Calu3 (cell line): Measurements from ENCODE around the gene PLXNA3. TPM values are rescaled to one million over a fixed set of nuclear protein-coding genes. Genes with fewer than 3 reads are reported as not detected.
"Not testable (repeated sequence)": the region's sequence is repeated elsewhere in the genome, so short reads cannot be mapped to it uniquely, and the experiment has no call there.

Experiments
- BruUV-seq: library from RNA; stranded (reverse); fragments of 400-500 nt; replicated peaks from 2 replicates; lab custom pipeline; 2021; lab: Mats Ljungman, UMichigan
- CTCF ChIA-PET: fragments of 300-600 bp; sonication (Branson Sonifier 250); formaldehyde crosslinking; loops from one replicate; lab custom pipeline; 2022; ENCODE audit warnings: antibody characterized with exemption; lab: Charles Lee
- DNase-seq: peaks from one replicate; pipeline ENCODE4 v3.0.0; 2022
- H3K27ac Mint-ChIP-seq: one replicate; pipeline ENCODE4 v1.8.0; 2022; ENCODE audit warnings: mixed read lengths; ENCODE audit not compliant: unreplicated experiment
- H3K27me3 Mint-ChIP-seq: one replicate; pipeline ENCODE4 v1.8.0; 2022; ENCODE audit warnings: mixed read lengths; ENCODE audit not compliant: unreplicated experiment
- H3K36me3 Mint-ChIP-seq: one replicate; pipeline ENCODE4 v1.8.0; 2022; ENCODE audit warnings: mild to moderate bottlenecking, moderate library complexity, mixed read lengths; ENCODE audit not compliant: insufficient read depth, unreplicated experiment
- H3K4me1 Mint-ChIP-seq: one replicate; pipeline ENCODE4 v1.8.0; 2022; ENCODE audit warnings: mild to moderate bottlenecking, low read depth, mixed read lengths; ENCODE audit not compliant: unreplicated experiment
- H3K4me3 Mint-ChIP-seq: one replicate; pipeline ENCODE4 v1.8.0; 2022; ENCODE audit warnings: mild to moderate bottlenecking, low read depth, moderate library complexity, mixed read lengths; ENCODE audit not compliant: unreplicated experiment
- H3K9me3 Mint-ChIP-seq: one replicate; pipeline ENCODE4 v1.8.0; 2022; ENCODE audit warnings: low read depth, mixed read lengths; ENCODE audit not compliant: unreplicated experiment
- intact Hi-C: fragments of 100-400 bp; cut with micrococcal nuclease; formaldehyde crosslinking; loops from one replicate; pipeline ENCODE4 v1.10.0; 2022; ENCODE audit not compliant: unreplicated experiment
- total RNA-seq: library from RNA; stranded (reverse); gene quantifications from 2 replicates; pipeline ENCODE4 v1.2.3, GENCODE V29; 2022
- TF ChIP-seq, protein P1 (sequence below): fragments of 200-600 bp; IDR thresholded peaks from one replicate; pipeline ENCODE4 v1.8.0; 2022; ENCODE audit warnings: antibody characterized with exemption; ENCODE audit not compliant: unreplicated experiment

Gene PLXNA3
- total RNA-seq, 1 experiment from 2014 or later: 82.6 TPM

- CTCF ChIA-PET: interaction anchor here (0.6 kb wide), 1 partner anchor 17 kb away, joined by 4 read pairs; no protein-coding TSS in a partner anchor
- TF ChIP-seq, protein P1, sequence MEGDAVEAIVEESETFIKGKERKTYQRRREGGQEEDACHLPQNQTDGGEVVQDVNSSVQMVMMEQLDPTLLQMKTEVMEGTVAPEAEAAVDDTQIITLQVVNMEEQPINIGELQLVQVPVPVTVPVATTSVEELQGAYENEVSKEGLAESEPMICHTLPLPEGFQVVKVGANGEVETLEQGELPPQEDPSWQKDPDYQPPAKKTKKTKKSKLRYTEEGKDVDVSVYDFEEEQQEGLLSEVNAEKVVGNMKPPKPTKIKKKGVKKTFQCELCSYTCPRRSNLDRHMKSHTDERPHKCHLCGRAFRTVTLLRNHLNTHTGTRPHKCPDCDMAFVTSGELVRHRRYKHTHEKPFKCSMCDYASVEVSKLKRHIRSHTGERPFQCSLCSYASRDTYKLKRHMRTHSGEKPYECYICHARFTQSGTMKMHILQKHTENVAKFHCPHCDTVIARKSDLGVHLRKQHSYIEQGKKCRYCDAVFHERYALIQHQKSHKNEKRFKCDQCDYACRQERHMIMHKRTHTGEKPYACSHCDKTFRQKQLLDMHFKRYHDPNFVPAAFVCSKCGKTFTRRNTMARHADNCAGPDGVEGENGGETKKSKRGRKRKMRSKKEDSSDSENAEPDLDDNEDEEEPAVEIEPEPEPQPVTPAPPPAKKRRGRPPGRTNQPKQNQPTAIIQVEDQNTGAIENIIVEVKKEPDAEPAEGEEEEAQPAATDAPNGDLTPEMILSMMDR: no peak
- DNase-seq: no peak
- intact Hi-C loops: no loop called here
- Mint-ChIP-seq H3K9me3 (no peaks in the 10 kb centered on the region), H3K27me3 (no peaks in the 10 kb centered on the region), H3K4me1 (no peaks in the 10 kb centered on the region), H3K4me3 (no peak overlapping the region), H3K27ac (no peak overlapping the region), H3K36me3 (peaks cover 11% of the 10 kb centered on the region)
- no TSS peak for BruUV-seq
These were observed 37.4 kb downstream of the PLXNA3 start for GRCh38 chrX:154495472-154495922.

DNA sequence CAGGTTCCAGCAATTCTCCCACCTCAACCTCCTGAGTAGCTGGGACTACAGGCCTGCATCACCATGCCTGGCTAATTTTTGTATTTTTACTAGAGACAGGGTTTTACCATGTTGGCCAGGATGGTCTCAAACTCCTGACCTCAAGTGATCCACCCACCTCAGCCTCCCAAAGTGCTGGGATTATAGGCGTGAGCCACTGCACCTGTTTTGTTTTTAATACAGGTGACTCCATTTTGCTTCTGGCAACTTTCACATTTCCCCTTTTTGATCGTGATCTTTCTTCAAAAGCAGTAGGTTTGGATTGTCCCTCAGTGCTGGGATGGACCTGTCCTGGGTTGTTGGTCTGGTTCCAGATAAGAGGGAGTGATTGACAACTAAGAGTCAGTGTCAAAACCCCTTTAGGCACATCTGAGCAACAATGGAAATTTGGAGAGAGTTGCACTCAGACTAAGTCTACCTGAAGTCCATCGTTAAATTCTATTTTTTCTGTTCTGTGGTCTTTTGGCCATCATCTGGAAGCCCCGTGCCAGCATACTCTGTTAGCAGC is 38.6 kb downstream of the PLXNA3 start:
- H3K27me3 Mint-ChIP-seq, BruUV-seq, DNase-seq: not testable (repeated sequence)

GRCh38 chrX:154501423-154501822 is 43.3 kb downstream of the PLXNA3 start:
- H3K9me3 Mint-ChIP-seq, BruUV-seq: not testable (repeated sequence)

More for the DNA sequence above, 38.6 kb downstream of the PLXNA3 start:
- CTCF ChIA-PET, intact Hi-C loops, H3K4me3 Mint-ChIP-seq, H3K9me3 Mint-ChIP-seq, H3K27ac Mint-ChIP-seq, H3K36me3 Mint-ChIP-seq, H3K4me1 Mint-ChIP-seq: not testable (repeated sequence)

GRCh38 chrX:154502098-154502497 is 44.0 kb downstream of the PLXNA3 start:
- Mint-ChIP-seq H3K27ac (no peak overlapping the region), H3K4me1 (no peaks in the 10 kb centered on the region), H3K9me3 (no peaks in the 10 kb centered on the region), H3K4me3 (no peak overlapping the region), H3K36me3 (peaks cover 9% of the 10 kb centered on the region), H3K27me3 (no peaks in the 10 kb centered on the region)
- intact Hi-C loops: no loop called here
- BruUV-seq: no TSS peak
- TF ChIP-seq, protein P1: no peak
- CTCF ChIA-PET: interaction anchor here (0.6 kb wide), 1 partner anchor 48 kb away, joined by 4 read pairs; no protein-coding TSS in a partner anchor
- no peak for DNase-seq

More at GRCh38 chrX:154501423-154501822, 43.3 kb downstream of the PLXNA3 start:
- H3K27me3 Mint-ChIP-seq, intact Hi-C loops, H3K4me3 Mint-ChIP-seq, DNase-seq, CTCF ChIA-PET, H3K27ac Mint-ChIP-seq, H3K4me1 Mint-ChIP-seq, H3K36me3 Mint-ChIP-seq: not testable (repeated sequence)

DNA sequence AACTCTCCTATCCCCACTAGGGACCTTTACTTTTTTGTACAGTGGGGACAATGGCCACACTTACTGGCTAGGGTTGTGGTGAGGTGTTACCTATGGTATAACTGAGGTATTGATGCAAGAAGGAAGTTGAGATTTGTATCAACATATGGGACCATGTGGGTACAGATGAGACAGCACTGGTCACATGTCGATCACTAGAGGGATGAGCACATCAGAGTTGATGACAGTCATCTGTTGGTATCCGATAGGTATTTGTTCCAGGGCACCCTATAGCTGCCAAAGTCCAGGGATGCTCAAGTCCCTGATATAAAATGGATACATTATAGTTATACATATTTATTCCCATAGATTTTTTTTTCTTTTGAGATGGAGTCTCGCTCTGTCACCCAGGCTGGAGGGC is 44.9 kb downstream of the PLXNA3 start:
- CTCF ChIA-PET: no interaction called here
- Mint-ChIP-seq H3K9me3 (no peaks in the 10 kb centered on the region), H3K27ac (no peak overlapping the region), H3K4me1 (no peaks in the 10 kb centered on the region), H3K27me3 (no peaks in the 10 kb centered on the region), H3K4me3 (no peak overlapping the region), H3K36me3 (peaks cover 9% of the 10 kb centered on the region)
- no peak for DNase-seq
- intact Hi-C loops: no loop called here
- TF ChIP-seq, protein P1: no peak
- BruUV-seq: no TSS peak
